ENCODE measurements around the gene MXD3. TPM values are rescaled to one million over a fixed set of nuclear protein-coding genes. Genes with fewer than 3 reads are reported as not detected.
"Not testable (repeated sequence)": the region's sequence is repeated elsewhere in the genome, so short reads cannot be mapped to it uniquely, and the experiment has no call there.

MXD3 gene
- total RNA-seq, 1 donor from 2014 or later = 8.4 TPM

DNA sequence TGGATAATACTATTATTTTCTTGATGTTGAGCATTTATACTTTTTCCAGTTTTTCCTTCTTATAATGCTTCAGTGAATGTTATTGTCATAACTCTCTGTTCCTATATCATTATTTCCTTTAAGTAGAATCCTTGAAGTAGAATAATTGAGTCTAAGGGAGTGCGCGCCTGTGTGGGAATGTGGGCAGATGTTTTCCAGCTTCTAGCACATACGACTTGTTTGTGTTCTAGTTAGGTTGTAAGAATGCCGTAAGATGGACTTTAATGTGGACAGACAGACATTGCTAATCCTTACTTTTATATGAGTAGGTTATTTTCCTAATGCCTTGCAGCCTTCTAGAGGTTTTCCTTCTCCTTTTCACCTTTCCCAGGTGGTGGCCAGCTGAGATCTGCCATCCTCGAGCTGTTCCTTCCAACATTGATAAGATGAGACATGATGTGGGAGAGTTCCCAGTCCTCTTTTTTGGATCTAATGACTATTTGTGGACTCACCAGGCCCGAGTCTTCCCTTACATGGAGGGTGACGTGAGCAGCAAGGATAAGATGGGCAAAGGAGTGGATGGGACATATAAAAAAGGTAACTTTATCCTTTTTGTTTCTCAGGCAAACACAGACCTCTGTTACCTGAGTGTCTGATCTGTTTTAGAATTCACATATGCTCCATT lies 42.3 kb downstream of the MXD3 start:
- Mint-ChIP-seq H3K27me3 (ENCODE audit: low read depth) (no peaks in the 10 kb centered on the region), H3K4me3 (ENCODE audit: unreplicated experiment) (no peak overlapping the region), H3K4me1 (ENCODE audit: low read depth) (peaks cover 20% of the 10 kb centered on the region), H3K9me3 (ENCODE audit: low read depth) (no peaks in the 10 kb centered on the region), H3K36me3 (ENCODE audit: low read depth) (peaks cover 15% of the 10 kb centered on the region), H3K27ac (ENCODE audit: unreplicated experiment) (no peak overlapping the region)
- TF ChIP-seq, protein P1, sequence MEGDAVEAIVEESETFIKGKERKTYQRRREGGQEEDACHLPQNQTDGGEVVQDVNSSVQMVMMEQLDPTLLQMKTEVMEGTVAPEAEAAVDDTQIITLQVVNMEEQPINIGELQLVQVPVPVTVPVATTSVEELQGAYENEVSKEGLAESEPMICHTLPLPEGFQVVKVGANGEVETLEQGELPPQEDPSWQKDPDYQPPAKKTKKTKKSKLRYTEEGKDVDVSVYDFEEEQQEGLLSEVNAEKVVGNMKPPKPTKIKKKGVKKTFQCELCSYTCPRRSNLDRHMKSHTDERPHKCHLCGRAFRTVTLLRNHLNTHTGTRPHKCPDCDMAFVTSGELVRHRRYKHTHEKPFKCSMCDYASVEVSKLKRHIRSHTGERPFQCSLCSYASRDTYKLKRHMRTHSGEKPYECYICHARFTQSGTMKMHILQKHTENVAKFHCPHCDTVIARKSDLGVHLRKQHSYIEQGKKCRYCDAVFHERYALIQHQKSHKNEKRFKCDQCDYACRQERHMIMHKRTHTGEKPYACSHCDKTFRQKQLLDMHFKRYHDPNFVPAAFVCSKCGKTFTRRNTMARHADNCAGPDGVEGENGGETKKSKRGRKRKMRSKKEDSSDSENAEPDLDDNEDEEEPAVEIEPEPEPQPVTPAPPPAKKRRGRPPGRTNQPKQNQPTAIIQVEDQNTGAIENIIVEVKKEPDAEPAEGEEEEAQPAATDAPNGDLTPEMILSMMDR (IDR thresholded peaks at IDR 0.05) = no peak
- no peak for DNase-seq (ENCODE audit: low spot score)

DNA sequence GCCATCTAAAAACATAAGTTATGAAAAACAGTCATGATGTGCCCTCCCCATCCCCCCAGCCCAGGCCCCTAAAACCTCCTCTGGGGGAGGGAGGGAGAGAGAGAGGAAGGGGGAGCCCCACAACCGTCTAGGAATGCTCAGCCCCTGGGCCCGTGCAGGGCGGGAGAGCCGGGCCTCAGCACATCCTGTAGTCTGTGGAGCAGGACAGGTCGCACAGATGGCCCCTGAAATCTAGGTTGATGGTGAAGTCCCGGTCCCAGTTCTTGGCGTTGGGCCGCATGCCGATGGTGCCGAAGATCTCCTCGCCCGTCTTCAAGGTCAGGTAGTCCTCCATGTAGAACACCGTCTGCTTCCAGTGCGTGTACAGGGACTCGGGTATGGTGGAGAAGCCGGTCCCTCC lies 46.3 kb downstream of the MXD3 start:
- no peak overlapping the region for H3K4me3 Mint-ChIP-seq (ENCODE audit: unreplicated experiment)
- H3K27me3 Mint-ChIP-seq (ENCODE audit: low read depth) = no peaks in the 10 kb centered on the region
- no peak for DNase-seq (ENCODE audit: low spot score)
- no peak overlapping the region for H3K27ac Mint-ChIP-seq (ENCODE audit: unreplicated experiment)
- H3K4me1 Mint-ChIP-seq (ENCODE audit: low read depth) = peaks cover 6% of the 10 kb centered on the region
- peaks cover 17% of the 10 kb centered on the region for H3K36me3 Mint-ChIP-seq (ENCODE audit: low read depth)
- TF ChIP-seq, protein P1 (IDR thresholded peaks at IDR 0.05) = no peak
- H3K9me3 Mint-ChIP-seq (ENCODE audit: low read depth) = no peaks in the 10 kb centered on the region

DNA sequence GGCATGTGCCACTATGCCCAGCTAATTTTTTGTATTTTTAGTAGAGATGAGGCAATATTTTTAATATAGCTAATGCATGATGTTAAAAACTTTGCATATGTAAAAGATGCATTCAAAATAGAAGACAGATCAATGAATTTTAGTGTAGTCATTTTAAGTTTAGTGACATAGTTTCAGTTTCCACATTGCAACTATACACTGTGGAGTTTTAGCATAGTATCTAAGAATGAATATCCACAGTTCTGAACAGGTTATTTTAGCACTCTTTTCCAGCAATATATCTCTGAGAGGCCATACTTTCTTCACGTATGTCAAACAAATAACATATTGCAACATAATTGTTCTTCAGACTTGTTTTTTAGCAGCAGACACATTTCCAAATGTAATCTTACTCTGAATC lies 47.5 kb downstream of the MXD3 start:
- Mint-ChIP-seq H3K4me1 (ENCODE audit: low read depth) (peaks cover 5% of the 10 kb centered on the region), H3K27me3 (ENCODE audit: low read depth) (no peaks in the 10 kb centered on the region), H3K27ac (ENCODE audit: unreplicated experiment) (no peak overlapping the region), H3K36me3 (ENCODE audit: low read depth) (peaks cover 19% of the 10 kb centered on the region), H3K4me3 (ENCODE audit: unreplicated experiment) (no peak overlapping the region), H3K9me3 (ENCODE audit: low read depth) (no peaks in the 10 kb centered on the region)
- no peak for DNase-seq (ENCODE audit: low spot score)
- TF ChIP-seq, protein P1 (IDR thresholded peaks at IDR 0.05) = no peak

DNA sequence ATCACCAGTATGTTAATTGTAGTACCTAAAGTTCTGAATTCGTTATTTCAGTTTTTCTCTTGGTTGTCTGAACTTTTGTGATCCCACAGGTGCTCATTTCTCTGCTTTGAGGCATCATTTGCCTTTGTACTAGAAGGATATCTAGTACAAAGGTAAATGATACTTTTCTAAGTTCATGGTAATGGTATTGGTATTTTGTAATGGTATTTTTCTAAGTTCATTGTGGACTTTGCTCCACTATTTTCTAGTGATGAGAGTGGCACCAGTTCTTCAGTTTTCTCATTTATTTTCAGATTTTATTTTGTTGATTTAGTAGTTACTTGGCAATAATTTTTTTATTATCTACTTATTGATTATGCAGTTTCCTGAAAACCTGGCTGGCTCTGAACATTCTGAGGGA lies 50.2 kb downstream of the MXD3 start:
- H3K27me3 Mint-ChIP-seq (ENCODE audit: low read depth) = no peaks in the 10 kb centered on the region
- peaks cover 4% of the 10 kb centered on the region for H3K4me1 Mint-ChIP-seq (ENCODE audit: low read depth)
- no peak overlapping the region for H3K4me3 Mint-ChIP-seq (ENCODE audit: unreplicated experiment)
- no peaks in the 10 kb centered on the region for H3K9me3 Mint-ChIP-seq (ENCODE audit: low read depth)
- no peak overlapping the region for H3K27ac Mint-ChIP-seq (ENCODE audit: unreplicated experiment)
- H3K36me3 Mint-ChIP-seq (ENCODE audit: low read depth) = peaks cover 22% of the 10 kb centered on the region
- TF ChIP-seq, protein P1 (IDR thresholded peaks at IDR 0.05) = no peak
- no peak for DNase-seq (ENCODE audit: low spot score)

DNA sequence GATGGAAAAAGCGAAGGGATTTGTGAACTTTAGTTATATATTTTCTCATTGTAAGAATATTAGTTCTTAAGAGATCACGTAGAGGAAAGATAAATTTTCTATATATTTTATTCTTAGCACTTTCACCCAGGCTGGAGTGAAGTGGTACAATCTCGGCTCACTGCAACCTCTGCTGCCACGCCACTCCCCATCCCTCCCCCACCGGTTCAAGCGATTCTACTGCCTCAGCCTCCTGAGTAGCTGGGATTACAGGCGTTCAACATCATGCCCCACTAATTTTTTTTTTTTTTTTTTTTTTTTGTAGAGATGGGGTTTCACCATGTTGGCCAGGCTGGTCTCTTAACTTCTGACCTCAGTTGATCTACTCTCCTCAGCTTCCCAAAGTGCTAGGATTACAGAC lies 50.7 kb downstream of the MXD3 start:
- peaks cover 7% of the 10 kb centered on the region for H3K4me1 Mint-ChIP-seq (ENCODE audit: low read depth)
- TF ChIP-seq, protein P1 (IDR thresholded peaks at IDR 0.05) = no peak
- H3K27ac Mint-ChIP-seq (ENCODE audit: unreplicated experiment) = no peak overlapping the region
- H3K9me3 Mint-ChIP-seq (ENCODE audit: low read depth) = no peaks in the 10 kb centered on the region
- no peak overlapping the region for H3K4me3 Mint-ChIP-seq (ENCODE audit: unreplicated experiment)
- DNase-seq (ENCODE audit: low spot score) = no peak
- H3K27me3 Mint-ChIP-seq (ENCODE audit: low read depth) = no peaks in the 10 kb centered on the region
- peaks cover 18% of the 10 kb centered on the region for H3K36me3 Mint-ChIP-seq (ENCODE audit: low read depth)

DNA sequence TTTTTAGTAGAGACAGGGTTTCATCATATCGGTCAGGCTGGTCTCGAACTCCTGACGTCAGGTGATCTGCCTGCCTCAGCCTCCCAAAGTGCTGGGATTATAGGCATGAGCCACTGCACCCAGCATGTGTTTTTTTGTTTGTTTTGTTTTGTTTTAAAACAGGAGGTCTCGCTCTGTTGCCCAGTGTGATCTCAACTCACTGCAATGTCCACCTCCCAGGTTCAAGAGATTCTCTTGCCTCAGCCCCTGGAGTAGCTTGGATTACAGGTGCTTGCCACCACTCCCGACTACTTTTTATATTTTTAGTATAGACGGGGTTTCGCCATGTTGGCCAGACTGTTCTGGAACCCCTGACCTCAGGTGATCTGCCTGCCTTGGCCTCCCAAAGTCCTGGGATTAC lies 53.0 kb downstream of the MXD3 start:
- not testable (repeated sequence) for H3K27ac Mint-ChIP-seq (ENCODE audit: unreplicated experiment)

More for the DNA sequence above, 53.0 kb downstream of the MXD3 start:
- Mint-ChIP-seq H3K4me1 (ENCODE audit: low read depth) (peaks cover 12% of the 10 kb centered on the region), H3K36me3 (ENCODE audit: low read depth) (peaks cover 21% of the 10 kb centered on the region)
- H3K27me3 Mint-ChIP-seq (ENCODE audit: low read depth); DNase-seq (ENCODE audit: low spot score); H3K4me3 Mint-ChIP-seq (ENCODE audit: unreplicated experiment); H3K9me3 Mint-ChIP-seq (ENCODE audit: low read depth): not testable (repeated sequence)
